Measurements from ENCODE around the gene ZC2HC1B. TPM values are rescaled to one million over a fixed set of nuclear protein-coding genes. Genes with fewer than 3 reads are reported as not detected.
"Not testable (repeated sequence)": the region's sequence is repeated elsewhere in the genome, so short reads cannot be mapped to it uniquely, and the experiment has no call there.

The ZC2HC1B gene
- total RNA-seq, 4 donors from 2014 or later = not detected

GRCh38 chr6:143872201-143872600, 7.9 kb downstream of the ZC2HC1B start:
- H3K36me3 ChIP-seq = no peaks in the 10 kb centered on the region
- intact Hi-C loops (cut with DNase I; ENCODE audit: low total_unique reads) (no loop called here), in situ Hi-C loops (cut with MboI; ENCODE audit: low pct_ligation_motif_present in 1 of 4, low pct_unique_long_range_greater_than_20kb in 1 of 4, low sequenced_read_pairs in 3 of 4) (no loop called here)
- 83 to 91% methylated on average over 2 of the region's 2 CpGs for WGBS, 2 donors (ENCODE audit: low coverage in 1 of 2)
- TF ChIP-seq CTCF (IDR thresholded peaks at IDR 0.05) (no peak), EP300 (IDR thresholded peaks at IDR 0.05; ENCODE audit: low read depth) (no peak), POLR2AphosphoS5 (IDR thresholded peaks at IDR 0.05) (no peak), POLR2A (IDR thresholded peaks at IDR 0.05) (no peak)
- no peak overlapping the region for H3K27ac ChIP-seq
- H3K27me3 ChIP-seq = no peaks in the 10 kb centered on the region
- DNase-seq = no peak
- no peaks in the 10 kb centered on the region for H3K9me3 ChIP-seq
- H3K4me1 ChIP-seq = no peaks in the 10 kb centered on the region
- H3K4me3 ChIP-seq = no peak overlapping the region

GRCh38 chr6:143873600-143873999, 9.3 kb downstream of the ZC2HC1B start:
- H3K36me3 ChIP-seq; in situ Hi-C loops (cut with MboI; ENCODE audit: low pct_ligation_motif_present in 1 of 4, low pct_unique_long_range_greater_than_20kb in 1 of 4, low sequenced_read_pairs in 3 of 4); H3K9me3 ChIP-seq; intact Hi-C loops (cut with DNase I; ENCODE audit: low total_unique reads); H3K27ac ChIP-seq; H3K4me3 ChIP-seq; H3K4me1 ChIP-seq; DNase-seq; H3K27me3 ChIP-seq: not testable (repeated sequence)
- 93% methylated on average over 4 of the region's 4 CpGs; no CpG with 5 or more reads in 1 of the 2 donors for WGBS, 2 donors (ENCODE audit: low coverage in 1 of 2)

DNA sequence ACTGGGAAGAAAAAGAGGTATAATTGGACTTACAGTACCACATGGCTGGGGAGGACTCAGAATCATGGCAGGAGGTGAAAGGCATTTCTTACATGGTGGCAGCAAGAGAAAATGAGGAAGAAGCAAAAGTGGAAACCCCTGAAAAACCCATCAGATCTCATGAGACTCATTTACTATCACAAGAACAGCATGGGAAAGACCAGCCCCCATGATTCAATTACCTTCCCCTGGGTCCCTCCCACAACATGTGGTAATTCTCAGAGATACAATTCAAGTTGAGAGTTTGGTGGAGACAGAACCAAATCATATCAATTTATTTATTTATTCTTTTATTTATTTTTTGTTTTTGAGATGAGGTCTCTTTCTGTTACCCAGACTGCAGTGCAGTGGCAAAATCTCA, 10.2 kb downstream of the ZC2HC1B start:
- H3K27ac ChIP-seq; H3K36me3 ChIP-seq; H3K4me1 ChIP-seq; H3K4me3 ChIP-seq; intact Hi-C loops (cut with DNase I; ENCODE audit: low total_unique reads); in situ Hi-C loops (cut with MboI; ENCODE audit: low pct_ligation_motif_present in 1 of 4, low pct_unique_long_range_greater_than_20kb in 1 of 4, low sequenced_read_pairs in 3 of 4); H3K27me3 ChIP-seq; H3K9me3 ChIP-seq; DNase-seq: not testable (repeated sequence)

DNA sequence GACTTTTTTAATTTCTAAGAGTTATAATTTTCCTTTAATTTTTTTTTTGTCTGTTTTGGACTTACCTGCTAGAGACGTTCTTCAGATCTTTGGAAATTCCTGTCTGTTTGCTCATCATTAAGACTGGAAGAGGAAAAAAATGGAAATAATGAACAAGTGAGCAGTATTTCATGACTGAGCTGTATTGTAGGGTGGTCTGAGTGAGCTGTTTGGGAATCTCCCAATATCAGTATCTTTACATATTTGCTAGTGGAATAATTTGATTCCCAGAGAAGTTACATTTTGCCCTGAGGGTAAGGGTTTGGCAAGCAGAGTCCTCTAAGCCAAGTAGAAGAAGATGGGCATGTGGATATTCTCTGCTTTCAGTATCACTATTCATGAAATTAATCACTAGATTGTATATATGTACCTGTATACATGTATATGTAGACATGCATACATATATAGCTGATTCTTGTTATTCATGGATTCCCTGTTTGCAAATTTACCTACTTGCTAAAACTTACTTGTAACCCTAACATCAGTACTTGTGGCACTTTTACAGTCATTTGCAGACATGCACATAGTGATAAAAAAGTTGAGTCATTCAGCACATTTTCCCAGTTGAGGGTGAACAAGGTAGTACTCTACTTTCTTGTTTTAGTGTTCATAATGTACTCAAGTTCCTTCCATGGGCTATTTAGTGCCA, 13.5 kb downstream of the ZC2HC1B start:
- WGBS, 2 donors (ENCODE audit: low coverage in 1 of 2) = 60 to 87% methylated on average over 1 of the region's 1 CpG
- DNase-seq = no peak

GRCh38 chr6:143878272-143878760, 14.0 kb downstream of the ZC2HC1B start:
- no peak for DNase-seq
- intact Hi-C loops (cut with DNase I; ENCODE audit: low total_unique reads) = no loop called here
- Histone ChIP-seq H3K27me3 (no peaks in the 10 kb centered on the region), H3K27ac (no peak overlapping the region), H3K36me3 (no peaks in the 10 kb centered on the region), H3K9me3 (no peaks in the 10 kb centered on the region), H3K4me3 (no peak overlapping the region), H3K4me1 (no peaks in the 10 kb centered on the region)
- TF ChIP-seq EP300 (IDR thresholded peaks at IDR 0.05; ENCODE audit: low read depth) (no peak), CTCF (IDR thresholded peaks at IDR 0.05) (no peak)
- 84% methylated on average over 3 of the region's 3 CpGs; no CpG with 5 or more reads in 1 of the 2 donors for WGBS, 2 donors (ENCODE audit: low coverage in 1 of 2)
- in situ Hi-C loops (cut with MboI; ENCODE audit: low pct_ligation_motif_present in 1 of 4, low pct_unique_long_range_greater_than_20kb in 1 of 4, low sequenced_read_pairs in 3 of 4) = no loop called here

More for the DNA sequence above, 13.5 kb downstream of the ZC2HC1B start:
- in situ Hi-C loops (cut with MboI; ENCODE audit: low pct_ligation_motif_present in 1 of 4, low pct_unique_long_range_greater_than_20kb in 1 of 4, low sequenced_read_pairs in 3 of 4) (no loop called here), intact Hi-C loops (cut with DNase I; ENCODE audit: low total_unique reads) (no loop called here)
- Histone ChIP-seq H3K4me3 (no peak overlapping the region), H3K9me3 (no peaks in the 10 kb centered on the region), H3K27me3 (no peaks in the 10 kb centered on the region), H3K4me1 (no peaks in the 10 kb centered on the region), H3K36me3 (no peaks in the 10 kb centered on the region), H3K27ac (no peak overlapping the region)
- TF ChIP-seq EP300 (IDR thresholded peaks at IDR 0.05; ENCODE audit: low read depth) = no peak

DNA sequence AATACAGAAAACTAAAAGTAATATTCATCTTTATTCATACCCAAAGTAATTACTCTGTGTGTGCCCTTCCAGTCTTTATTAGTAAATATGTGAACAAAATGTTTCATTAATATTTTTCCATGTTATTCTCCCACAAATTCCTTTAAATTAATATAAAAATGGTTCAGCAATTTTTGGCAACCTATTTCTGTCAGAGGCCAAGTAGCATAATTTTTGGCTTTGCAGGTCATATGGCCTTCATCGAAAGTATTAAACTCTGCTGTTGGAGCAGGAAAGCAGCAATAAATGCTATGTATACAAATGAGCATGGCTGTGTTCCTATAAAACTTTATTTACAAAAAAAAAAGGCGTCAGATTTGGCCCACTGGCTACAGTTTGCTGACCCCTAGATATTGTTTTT, 16.1 kb downstream of the ZC2HC1B start:
- no peaks in the 10 kb centered on the region for H3K4me1 ChIP-seq
- no peak for TF ChIP-seq POLR2A (IDR thresholded peaks at IDR 0.05)
- no peak for TF ChIP-seq CTCF (IDR thresholded peaks at IDR 0.05)
- TF ChIP-seq EP300 (IDR thresholded peaks at IDR 0.05; ENCODE audit: low read depth) = no peak
- TF ChIP-seq POLR2AphosphoS5 (IDR thresholded peaks at IDR 0.05) = no peak
- H3K27me3 ChIP-seq = no peaks in the 10 kb centered on the region
- DNase-seq = no peak
- in situ Hi-C loops (cut with MboI; ENCODE audit: low pct_ligation_motif_present in 1 of 4, low pct_unique_long_range_greater_than_20kb in 1 of 4, low sequenced_read_pairs in 3 of 4) (no loop called here), intact Hi-C loops (cut with DNase I; ENCODE audit: low total_unique reads) (loop anchor here (10.0 kb wide), 1 partner anchor 364 kb away; no protein-coding TSS in a partner anchor)
- H3K9me3 ChIP-seq = no peaks in the 10 kb centered on the region
- no peaks in the 10 kb centered on the region for H3K36me3 ChIP-seq
- no peak overlapping the region for H3K27ac ChIP-seq
- no peak overlapping the region for H3K4me3 ChIP-seq
- 78 to 94% methylated on average over 2 of the region's 2 CpGs for WGBS, 2 donors (ENCODE audit: low coverage in 1 of 2)

Data from transverse colon (tissue), 4 donors.